ENCODE data around the gene RABEPK. TPM values are rescaled to one million over a fixed set of nuclear protein-coding genes. Genes with fewer than 3 reads are reported as not detected.
"Not testable (repeated sequence)": the region's sequence is repeated elsewhere in the genome, so short reads cannot be mapped to it uniquely, and the experiment has no call there.

RABEPK gene
- total and polyA plus RNA-seq, 4 donors, result 12.7 to 23.9 (median 20.6) TPM

- TF ChIP-seq, protein P1, sequence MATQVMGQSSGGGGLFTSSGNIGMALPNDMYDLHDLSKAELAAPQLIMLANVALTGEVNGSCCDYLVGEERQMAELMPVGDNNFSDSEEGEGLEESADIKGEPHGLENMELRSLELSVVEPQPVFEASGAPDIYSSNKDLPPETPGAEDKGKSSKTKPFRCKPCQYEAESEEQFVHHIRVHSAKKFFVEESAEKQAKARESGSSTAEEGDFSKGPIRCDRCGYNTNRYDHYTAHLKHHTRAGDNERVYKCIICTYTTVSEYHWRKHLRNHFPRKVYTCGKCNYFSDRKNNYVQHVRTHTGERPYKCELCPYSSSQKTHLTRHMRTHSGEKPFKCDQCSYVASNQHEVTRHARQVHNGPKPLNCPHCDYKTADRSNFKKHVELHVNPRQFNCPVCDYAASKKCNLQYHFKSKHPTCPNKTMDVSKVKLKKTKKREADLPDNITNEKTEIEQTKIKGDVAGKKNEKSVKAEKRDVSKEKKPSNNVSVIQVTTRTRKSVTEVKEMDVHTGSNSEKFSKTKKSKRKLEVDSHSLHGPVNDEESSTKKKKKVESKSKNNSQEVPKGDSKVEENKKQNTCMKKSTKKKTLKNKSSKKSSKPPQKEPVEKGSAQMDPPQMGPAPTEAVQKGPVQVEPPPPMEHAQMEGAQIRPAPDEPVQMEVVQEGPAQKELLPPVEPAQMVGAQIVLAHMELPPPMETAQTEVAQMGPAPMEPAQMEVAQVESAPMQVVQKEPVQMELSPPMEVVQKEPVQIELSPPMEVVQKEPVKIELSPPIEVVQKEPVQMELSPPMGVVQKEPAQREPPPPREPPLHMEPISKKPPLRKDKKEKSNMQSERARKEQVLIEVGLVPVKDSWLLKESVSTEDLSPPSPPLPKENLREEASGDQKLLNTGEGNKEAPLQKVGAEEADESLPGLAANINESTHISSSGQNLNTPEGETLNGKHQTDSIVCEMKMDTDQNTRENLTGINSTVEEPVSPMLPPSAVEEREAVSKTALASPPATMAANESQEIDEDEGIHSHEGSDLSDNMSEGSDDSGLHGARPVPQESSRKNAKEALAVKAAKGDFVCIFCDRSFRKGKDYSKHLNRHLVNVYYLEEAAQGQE (IDR thresholded peaks at IDR 0.05), result no peak
- TF ChIP-seq YY1 (IDR thresholded peaks at IDR 0.05) (no peak), TAF1 (conservative IDR thresholded peaks at IDR 0.05) (no peak), FOXA1 (IDR thresholded peaks at IDR 0.05) (no peak), SP1 (IDR thresholded peaks at IDR 0.05) (no peak), RAD21 (IDR thresholded peaks at IDR 0.05) (no peak), HNF4A (conservative IDR thresholded peaks at IDR 0.05) (no peak), FOXA2 (IDR thresholded peaks at IDR 0.05) (no peak), EGR1 (IDR thresholded peaks at IDR 0.05; ENCODE audit: low read depth in 2 of 2) (no peak), NR2F2 (IDR thresholded peaks at IDR 0.05) (no peak), GABPA (IDR thresholded peaks at IDR 0.05 in 1 of 2, conservative IDR thresholded peaks at IDR 0.05 in 1 of 2) (no peak), CTCF (IDR thresholded peaks at IDR 0.05; ENCODE audit: low read depth, low read length, missing input control) (no peak)
- TF ChIP-seq, protein P2, sequence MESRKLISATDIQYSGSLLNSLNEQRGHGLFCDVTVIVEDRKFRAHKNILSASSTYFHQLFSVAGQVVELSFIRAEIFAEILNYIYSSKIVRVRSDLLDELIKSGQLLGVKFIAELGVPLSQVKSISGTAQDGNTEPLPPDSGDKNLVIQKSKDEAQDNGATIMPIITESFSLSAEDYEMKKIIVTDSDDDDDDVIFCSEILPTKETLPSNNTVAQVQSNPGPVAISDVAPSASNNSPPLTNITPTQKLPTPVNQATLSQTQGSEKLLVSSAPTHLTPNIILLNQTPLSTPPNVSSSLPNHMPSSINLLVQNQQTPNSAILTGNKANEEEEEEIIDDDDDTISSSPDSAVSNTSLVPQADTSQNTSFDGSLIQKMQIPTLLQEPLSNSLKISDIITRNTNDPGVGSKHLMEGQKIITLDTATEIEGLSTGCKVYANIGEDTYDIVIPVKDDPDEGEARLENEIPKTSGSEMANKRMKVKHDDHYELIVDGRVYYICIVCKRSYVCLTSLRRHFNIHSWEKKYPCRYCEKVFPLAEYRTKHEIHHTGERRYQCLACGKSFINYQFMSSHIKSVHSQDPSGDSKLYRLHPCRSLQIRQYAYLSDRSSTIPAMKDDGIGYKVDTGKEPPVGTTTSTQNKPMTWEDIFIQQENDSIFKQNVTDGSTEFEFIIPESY (IDR thresholded peaks at IDR 0.05), result no peak
- 91% methylated on average over 1 of the region's 1 CpG for whole genome bisulfite sequencing
These were observed 22.5 kb upstream of the RABEPK start for GRCh38 chr9:125177888-125178287.

GRCh38 chr9:125179776-125180175 is 20.6 kb upstream of the RABEPK start:
- H3K4me1 ChIP-seq (ENCODE audit: control insufficient read depth in 4 of 4, insufficient read depth in 4 of 4, low read length in 3 of 4); H3K4me3 ChIP-seq (ENCODE audit: low read depth in 1 of 3, low read length in 3 of 3); DNase-seq (ENCODE audit: low spot score); H3K36me3 ChIP-seq (ENCODE audit: control insufficient read depth in 4 of 4, insufficient read depth in 3 of 4, low read depth in 1 of 4, low read length in 3 of 4); H3K9me3 ChIP-seq (ENCODE audit: control insufficient read depth in 4 of 4, low read length in 3 of 4); H3K9ac ChIP-seq (ENCODE audit: low read depth in 1 of 2, low read length in 2 of 2); H3K27ac ChIP-seq (ENCODE audit: low read depth in 1 of 2, low read length in 2 of 2); H3K27me3 ChIP-seq (ENCODE audit: control insufficient read depth in 4 of 4, insufficient read depth in 4 of 4, low read length in 3 of 4): not testable (repeated sequence)
- WGBS, result 95% methylated on average over 4 of the region's 4 CpGs

More at GRCh38 chr9:125177888-125178287, 22.5 kb upstream of the RABEPK start:
- Histone ChIP-seq H3K36me3 (ENCODE audit: control insufficient read depth in 4 of 4, insufficient read depth in 3 of 4, low read depth in 1 of 4, low read length in 3 of 4) (no peaks in the 10 kb centered on the region), H3K4me3 (ENCODE audit: low read depth in 1 of 3, low read length in 3 of 3) (no peak overlapping the region), H3K9me3 (ENCODE audit: control insufficient read depth in 4 of 4, low read length in 3 of 4) (no peaks in the 10 kb centered on the region), H3K27me3 (ENCODE audit: control insufficient read depth in 4 of 4, insufficient read depth in 4 of 4, low read length in 3 of 4) (no peaks in the 10 kb centered on the region), H3K9ac (ENCODE audit: low read depth in 1 of 2, low read length in 2 of 2) (no peak overlapping the region), H3K4me1 (ENCODE audit: control insufficient read depth in 4 of 4, insufficient read depth in 4 of 4, low read length in 3 of 4) (peaks cover 0 to 2% (median 0%) of the 10 kb centered on the region in 4 donors), H3K27ac (ENCODE audit: low read depth in 1 of 2, low read length in 2 of 2) (no peak overlapping the region)
- DNase-seq (ENCODE audit: low spot score), result no peak
